Umbilical cord (tissue), 2 donors: ENCODE results near the gene EZR. TPM values are rescaled to one million over a fixed set of nuclear protein-coding genes. Genes with fewer than 3 reads are reported as not detected.
A peak's percentile ranks its signal among the peaks of the same experiment; 100 is the strongest.
"Not testable (repeated sequence)": the region's sequence is repeated elsewhere in the genome, so short reads cannot be mapped to it uniquely, and the experiment has no call there.

Experiments used
- DNase-seq: peaks from one replicate; pipeline ENCODE4 v3.0.0-alpha.2; 2015; ENCODE audit warnings: low spot score
- total RNA-seq: library from RNA; depleted of rRNA; stranded (reverse); fragments of >200 nt; gene quantifications from one replicate; pipeline ENCODE4 v1.2.3, GENCODE V29; 2014; ENCODE audit warnings: low replicate concordance; ENCODE audit not compliant: insufficient read depth

The EZR gene
- total RNA-seq, 1 donor from 2014 or later, result 85.5 TPM

DNA sequence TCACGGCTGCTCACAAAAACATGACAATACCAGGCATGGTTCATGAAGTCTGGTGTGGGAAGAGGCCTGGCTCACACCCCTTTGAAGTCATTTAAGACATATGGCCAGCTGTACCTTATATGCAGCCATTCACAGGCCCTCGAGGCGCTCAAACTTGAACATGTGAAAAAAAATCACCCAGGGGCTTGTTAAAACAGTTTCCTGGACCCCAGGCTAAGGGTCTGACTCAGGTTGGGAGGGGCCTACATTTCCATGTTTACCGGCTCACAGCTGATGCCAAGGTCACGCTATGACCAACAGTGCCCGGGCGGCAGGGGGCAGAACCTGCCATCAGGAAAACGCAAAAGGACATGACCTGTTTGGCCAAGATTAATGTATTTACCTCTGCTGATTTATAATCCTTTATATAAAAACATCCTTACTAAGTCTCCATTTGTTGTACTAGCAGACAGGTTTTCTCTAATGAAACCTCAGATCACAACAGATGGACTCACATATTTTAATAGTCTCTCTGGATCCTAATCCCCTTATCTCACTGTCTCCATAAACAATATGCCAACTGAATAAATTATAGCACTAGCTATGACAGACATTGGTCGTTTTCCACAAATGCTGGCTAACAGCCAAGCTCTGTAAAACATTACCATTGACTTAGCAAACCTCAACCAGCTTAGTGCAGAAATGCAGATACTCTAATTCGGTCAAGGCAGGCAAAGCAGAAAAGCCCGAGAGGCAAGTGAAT lies 19.9 kb downstream of the EZR start:
- peak; percentile 86 for DNase-seq

DNA sequence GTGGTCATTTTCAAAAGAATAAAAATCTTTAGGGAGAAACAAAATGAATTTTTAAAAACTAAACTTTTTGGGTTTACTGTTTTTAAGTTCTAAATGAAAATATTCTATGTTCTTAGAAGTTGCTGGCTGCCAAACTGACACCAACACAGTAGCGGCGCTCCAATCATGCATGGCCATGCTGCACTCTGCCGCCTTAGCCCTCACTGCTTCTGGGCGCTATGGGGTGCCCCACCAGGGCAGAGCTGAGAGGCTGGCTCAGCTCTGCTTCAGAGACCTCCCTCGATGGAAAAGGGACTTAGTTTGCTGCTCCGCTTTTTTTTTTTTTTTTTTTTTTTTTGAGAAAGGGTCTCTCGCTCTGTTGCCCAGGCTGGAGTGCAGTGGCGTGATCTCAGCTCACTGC lies 20.9 kb downstream of the EZR start:
- no peak for DNase-seq

DNA sequence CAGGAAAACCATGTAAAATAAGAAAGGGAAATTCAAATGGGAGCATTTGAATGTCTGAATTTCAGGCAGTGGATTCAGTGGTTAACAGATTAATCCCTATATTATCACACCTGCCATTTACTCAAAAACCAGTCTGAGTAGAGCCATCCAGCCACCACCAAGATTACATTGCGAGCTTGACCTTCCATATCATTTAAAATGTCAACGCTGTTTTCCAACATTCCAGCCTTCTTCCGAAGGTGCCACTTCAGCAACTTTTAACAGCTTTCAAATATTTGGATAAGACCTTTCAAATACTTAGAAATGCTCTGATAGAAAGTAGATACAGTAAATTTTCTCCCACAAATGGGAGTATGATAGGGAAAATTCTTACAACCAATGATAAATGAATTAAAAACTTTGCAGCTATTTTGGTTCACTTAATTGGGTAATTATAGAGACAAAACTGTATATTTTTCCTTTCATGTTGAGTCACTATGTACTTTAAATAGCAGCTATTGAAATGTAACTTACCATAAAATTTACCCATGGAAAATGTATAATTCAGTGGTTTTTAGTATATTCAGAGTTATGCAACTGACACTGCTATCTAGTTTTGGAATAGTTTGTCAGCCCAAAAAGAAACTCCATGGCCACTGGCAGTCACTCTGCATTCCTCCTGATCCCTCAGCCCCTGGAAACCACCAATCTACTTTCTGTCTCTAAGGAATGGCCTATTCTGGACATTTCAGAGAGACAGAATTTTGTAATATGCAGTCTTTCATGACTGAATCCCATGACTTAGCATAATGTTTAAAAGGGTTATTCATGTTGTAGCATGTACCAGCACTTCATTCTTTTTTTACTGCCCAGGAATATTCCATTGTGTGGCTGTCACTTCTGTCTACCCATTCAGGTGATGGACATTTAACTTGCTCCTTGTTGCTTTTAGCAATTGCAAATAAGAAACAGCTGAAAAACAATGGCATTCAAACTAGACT lies 21.5 kb downstream of the EZR start:
- DNase-seq, result peak; percentile 75

DNA sequence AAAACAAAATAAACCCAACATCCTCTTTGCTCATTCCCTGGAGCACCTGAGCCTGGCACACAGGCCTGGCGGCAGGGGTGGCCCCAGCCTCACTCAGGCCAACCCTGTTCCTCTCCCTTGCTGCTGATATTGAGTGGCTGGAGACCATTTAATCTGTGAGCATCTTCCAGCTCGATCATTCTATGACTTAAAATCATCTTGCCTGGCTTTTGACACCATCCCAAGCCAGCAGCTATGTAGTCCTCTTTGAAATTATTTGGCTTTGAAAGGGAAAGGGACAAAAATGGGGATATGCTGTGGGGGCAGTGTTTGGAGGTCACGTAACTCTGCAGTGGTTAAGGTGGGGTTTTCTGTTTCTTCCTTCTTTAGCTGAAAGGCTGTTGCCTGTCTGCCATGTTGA lies 22.8 kb downstream of the EZR start:
- DNase-seq, result no peak

DNA sequence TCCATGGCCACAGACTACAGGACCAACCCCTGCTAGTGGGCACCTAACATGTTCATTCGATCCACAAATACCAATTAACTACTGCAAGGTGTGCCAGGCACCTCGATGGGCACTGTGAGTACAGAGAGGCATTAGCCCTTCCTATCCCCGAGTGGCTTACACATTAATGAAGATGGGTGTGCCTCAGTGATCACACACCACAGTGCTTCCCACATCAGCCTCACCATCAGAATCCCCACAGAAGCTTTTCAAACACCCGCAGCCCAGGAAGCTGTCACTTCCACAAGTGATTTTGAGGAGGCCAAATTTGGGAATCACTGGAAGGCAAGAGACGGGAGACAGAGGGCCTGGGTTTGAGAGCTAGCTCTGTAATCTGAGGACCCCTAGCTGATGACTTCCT lies 23.7 kb downstream of the EZR start:
- no peak for DNase-seq

DNA sequence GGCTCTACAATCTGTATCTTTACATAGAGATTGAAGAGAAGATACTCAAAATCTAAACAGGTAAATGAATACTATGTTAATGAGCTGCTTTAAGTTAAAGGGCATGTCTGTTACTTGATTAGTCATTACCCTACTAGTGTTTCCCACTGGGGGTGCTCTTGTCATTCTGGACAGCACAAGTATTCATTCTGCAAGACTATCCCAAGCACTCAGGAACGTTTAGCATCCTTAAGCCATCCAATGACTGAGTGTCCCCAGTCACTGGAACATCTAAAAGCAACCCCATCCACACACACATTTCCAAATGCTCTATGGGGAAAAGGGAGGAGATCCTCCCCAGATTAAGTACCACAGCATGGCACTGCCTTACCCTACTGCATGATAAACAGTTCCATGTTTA lies 25.7 kb downstream of the EZR start:
- DNase-seq, result peak; percentile 35

DNA sequence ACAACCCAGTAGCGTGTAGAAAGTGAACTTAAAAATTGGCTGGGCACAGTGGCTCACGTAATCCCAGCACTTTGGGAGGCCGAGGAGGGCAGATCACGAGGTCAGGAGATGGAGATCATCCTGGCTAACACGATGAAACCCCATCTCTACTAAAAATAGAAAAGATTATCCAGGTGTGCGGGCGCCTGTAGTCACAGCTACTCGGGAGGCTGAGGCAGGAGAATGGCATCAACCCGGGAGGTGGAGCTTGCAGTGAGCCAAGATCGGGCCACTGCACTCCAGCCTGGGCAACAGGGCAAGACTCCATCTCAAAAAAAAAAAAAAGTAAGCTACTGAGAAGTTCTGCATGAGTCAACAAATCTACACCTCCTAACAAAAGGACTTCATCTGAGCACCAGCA lies 26.7 kb downstream of the EZR start:
- DNase-seq, result not testable (repeated sequence)

DNA sequence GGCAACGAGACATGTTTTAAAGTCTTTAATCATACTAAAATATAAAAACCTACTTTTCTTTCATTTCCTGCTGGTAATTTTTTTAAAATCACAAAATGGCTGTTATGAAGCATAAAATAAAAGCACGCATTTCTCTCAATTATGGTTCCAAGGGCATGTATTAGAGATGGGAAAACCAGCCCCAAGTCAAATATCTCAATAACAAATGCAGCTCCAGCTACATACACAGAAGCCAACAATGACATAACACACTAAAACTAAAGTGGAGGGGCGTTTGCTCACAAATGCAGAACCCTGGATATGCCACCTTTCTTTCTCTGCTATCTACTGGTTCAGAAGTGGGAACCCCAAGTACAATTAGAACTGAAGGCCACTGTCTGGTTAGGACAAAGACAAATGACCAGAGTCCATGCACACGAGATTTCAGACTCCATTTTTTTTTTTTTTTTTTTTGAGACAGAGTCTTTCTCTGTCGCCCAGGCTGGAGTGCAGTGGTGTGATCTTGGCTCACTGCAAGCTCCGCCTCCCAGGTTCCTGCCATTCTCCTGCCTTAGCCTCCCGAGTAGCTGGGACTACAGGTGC lies 27.8 kb downstream of the EZR start:
- no peak for DNase-seq

DNA sequence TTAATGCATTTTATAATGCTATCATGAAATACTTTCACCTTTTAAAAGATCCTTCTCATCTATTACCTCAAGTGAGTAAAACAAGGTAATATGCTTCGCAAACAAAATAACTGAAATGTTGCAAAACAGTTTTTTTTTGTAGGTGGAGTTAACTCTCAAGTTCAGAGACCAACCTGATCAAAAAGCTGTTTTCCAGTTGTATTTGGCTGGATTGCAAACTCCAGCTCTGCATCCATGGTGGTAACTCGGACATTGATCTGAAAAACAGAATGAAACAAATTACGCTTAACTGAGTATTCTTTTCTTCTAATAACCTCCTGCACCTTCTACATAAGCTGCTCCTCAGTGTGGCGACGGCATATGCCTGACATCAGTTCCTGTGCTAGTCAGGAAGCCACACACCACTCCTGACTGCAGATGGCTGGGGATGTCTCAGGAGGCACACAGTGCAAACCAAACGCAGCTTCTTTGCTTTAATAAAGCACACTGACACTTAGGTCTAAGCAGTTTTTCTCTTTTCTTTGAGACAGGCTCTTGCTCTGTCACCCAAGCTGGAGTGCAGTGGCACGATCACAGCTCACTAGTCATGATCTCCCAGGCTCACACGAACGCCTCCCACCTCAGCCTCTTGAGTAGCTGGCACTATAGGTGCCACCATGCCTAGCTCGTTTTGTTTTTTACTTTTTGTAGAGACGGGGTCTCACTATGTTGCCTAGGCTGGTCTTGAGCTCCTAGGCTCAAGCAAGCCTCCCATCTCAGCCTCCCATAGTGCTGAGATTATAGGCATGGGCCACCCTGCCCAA lies 29.9 kb downstream of the EZR start:
- no peak for DNase-seq

DNA sequence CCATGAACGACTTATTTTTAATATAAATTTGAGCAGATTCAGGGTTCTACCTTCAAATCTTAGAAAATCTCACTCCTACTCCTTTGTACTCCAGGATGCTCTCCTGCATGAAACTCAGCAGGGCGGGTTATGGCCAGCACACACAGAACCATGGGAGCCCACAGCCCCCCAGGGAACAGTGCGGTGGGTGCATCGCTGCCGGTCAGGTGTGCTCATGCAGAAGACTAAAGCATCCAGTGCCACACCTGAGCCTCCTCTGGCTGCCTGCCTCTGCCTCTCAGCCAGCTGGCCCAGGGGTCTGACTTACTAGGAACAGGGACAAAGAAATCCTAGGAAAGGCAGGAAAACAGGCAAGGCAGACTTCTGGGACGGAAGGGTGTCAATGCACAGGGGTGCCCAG lies 31.8 kb downstream of the EZR start:
- no peak for DNase-seq

DNA sequence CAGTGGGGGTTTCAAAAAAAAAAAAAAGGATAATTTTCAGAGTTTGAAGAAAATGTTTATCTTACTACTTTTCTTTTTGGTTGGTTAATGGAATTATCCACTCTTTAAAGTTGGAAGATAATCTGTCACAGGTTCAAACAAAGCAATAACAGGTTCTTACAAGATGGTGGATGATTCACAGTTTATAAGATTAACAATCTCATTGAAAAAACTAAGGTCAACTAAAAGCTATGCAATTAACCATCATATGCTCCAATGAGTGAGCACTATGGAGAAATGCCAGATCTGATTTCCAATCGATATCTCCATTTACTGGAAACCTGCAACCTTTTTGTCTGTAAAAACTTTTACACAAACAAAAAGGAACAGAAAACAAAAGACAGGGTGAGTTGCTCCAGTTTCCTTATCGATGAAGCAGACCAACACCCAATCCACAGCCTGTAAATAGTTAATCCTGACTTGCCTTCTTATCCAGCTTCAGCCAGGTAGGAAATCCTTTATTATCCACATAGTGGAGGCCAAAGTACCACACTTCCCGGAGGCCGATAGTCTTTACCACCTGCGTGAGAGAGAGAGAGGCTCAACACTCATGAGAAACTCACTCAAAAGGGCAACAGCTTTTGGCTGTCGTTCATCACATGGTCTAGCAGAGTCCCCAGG lies 32.4 kb downstream of the EZR start:
- no peak for DNase-seq

DNA sequence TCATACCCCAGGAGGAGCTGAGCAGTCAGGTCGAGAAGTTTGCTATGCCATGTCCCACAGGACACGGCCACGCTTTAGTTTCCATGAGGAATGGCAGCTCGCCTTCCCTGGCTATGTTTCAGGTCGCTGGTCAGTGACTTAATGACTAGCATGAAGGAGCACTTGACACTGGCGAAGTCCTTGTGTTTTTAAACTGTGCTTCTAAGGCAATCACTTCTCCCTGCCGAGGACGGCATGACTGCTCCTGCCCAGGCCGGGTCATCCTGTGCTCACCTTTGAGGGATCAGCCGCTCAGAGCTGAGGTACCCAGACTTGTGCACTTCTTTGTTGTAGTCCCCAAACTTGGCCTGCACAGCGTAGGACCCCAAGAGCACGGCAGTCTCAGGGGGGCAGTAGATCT lies 34.1 kb downstream of the EZR start:
- no peak for DNase-seq

DNA sequence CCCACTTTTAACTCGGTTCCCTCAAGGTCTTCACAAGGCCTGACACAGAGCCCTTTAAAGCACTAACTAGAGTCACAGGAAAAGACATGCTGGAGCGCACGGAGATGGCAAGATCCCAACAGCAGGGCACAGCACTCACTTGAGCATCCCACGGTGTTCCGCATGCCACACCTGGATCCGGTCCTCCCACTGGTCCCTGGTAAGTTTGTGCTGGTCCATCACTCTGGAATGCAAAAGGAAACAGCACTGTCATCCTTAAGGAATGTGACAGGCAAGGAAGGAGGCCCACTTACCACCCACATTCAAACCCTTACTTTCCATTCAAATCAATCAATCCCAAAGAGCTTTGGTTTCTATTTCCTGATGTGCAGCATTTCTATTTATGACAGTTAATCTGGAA lies 34.7 kb downstream of the EZR start:
- DNase-seq, result no peak

DNA sequence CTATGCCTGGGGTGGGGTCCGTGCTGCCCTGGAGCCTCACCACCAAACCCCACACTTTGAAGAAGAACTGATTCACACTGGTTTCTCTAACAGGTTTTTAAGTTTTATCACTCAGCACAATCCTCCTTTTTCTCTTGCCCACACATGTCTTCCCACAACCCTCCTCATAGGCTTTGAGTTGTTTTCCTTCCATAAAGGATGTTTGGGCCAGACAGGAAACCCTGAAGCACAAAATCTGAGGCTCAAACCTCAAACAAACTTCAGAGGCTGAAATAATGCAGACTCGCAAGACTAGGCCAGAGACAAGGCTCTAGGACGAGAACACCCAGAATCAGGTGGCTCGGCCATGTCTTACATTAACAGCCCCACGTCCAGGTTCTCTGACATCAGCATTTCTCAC lies 35.3 kb downstream of the EZR start:
- DNase-seq, result no peak

DNA sequence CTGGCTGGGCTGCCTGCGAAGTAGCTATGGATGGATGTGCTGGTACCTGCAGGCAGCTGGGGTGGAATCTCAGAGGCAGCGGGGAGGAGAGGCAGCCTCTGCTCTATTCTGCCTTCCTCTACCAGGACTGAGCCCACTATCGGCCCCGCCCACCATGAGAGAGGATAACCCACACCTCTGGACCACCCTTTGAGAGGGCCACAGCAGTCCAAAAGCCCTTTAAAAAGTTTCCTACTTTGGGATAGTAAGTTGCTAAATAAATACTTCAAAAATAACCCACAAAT lies 36.1 kb downstream of the EZR start:
- DNase-seq, result no peak

DNA sequence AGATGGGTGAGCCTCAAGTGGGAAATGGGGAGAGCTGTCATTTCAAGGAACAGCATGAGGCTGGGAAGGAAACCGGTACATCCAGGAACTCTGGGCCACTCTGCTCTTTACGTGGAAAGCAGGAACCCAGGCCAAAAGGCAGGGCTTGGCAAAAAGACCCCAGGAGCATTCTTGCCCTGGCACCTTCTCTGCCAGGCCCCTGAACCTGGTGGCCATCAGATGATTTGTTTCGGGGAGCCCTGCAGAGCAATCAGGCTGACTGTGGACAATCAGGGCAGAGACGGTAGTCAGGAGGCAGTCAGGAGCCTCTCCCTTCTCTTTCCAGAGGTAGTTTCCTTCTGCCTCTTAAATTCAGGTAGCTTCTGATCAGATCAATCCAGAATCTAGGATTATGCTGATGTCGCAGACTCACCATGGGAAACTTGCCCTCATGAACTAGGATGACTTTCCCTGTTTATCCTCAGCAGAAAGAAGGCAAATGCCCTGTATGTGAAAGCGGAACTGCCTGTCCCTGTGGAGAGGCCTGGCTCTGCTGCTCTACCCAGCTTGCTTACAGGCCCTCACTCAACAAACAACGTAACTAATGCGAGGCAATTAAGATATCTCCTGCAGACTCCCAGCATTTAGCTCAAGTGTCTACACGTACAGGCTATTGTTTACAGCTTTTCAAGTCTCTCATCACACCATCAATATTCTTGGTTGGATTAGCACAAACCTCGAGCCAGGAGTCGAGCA lies 36.6 kb downstream of the EZR start:
- DNase-seq, result no peak

DNA sequence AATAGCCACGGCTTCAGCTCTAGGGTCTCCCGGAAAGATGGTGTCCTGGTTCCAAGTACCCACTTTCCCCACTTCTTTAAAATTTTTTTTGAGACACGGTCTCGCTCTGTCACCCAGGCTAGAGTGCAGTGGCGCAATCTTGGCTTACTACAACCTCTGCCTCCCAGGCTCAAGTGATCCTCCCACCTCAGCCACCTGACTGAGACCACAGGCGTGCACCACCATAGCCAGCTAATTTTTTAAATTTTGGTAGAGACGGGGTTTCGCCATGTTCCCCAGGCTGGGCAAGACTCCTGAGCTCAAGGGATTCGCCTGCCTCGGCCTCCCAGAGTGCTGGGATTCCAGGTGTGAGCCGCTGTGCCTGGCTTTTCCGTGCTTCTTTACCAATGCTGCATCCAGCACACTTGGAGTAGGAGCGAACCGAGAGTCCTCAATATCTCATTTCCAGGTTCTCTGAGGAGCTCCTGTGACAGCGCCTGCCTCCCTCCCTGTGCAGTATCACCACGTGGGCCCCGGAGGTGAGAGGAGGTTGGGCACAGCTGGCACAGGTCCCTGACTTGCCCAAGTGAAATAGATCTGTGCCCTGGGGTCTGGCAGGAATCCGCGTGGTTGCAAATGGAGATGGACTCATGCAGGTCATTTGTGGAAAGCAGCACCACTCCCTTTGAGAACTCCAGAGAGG lies 37.3 kb downstream of the EZR start:
- DNase-seq, result no peak

DNA sequence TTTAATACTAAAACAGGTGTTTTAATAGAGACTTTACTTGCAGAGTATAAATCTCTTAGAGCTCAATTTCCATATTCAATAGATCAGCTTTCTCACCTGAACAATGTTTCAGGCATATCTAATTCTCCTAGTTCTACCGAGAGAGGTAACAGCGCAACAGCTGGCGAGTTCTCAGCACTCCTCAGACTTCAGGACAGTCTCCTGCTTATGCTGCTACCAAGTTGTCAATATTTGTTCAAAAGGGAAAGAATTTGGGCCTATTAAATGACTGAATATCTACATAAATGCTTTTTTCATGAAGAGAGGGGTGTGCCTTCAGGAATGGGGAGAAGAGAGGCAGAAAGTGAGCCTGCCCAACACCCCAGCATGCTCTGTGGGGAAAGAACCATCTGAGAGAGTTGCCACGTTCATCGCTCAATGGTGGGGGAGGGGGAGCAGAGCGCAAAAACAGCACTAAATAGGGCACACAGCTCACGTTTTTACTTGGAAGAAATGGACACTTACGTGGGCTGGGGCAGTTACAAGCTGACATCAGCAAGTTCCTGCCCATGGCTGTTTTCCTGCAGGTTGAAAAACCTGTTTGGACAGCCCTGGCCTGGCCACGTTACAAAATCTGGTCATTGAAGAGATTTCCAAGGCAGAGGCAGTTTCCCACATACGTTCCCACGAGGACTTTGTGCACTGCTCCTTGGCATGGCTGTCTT lies 38.0 kb downstream of the EZR start:
- peak; percentile 44 for DNase-seq

DNA sequence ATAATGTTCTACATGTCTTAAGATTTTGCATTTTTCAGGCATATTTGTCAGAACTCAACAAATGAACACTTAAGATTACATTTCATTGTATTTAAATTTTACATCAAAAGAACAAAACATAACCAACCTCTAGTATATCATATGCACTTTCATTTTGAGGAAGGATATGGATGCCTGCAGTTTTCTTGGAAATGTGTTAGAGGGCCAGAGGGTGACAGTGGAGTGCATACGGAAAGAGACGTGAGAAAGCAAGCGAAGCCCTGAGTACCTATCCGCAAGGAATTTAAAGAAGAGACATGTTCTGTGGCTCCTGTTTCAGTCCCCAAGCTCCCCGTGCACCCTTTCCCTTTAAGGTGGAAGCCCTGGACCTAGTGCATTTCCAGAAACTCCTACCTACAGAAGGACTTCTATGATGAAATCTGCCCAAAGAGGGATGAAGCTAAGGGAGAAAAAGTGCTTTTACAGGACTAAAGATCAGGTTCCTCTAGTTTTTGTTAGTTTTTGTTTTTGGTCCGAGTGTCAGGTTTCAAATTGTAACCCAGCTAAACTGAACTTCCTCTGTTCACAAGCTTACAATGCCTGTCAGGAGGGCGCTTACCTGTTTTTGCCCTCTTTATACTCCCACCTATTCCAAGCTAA lies 38.8 kb downstream of the EZR start:
- DNase-seq, result peak; percentile 25
